Measurements from ENCODE around the gene FILIP1L.

The FILIP1L gene

DNA sequence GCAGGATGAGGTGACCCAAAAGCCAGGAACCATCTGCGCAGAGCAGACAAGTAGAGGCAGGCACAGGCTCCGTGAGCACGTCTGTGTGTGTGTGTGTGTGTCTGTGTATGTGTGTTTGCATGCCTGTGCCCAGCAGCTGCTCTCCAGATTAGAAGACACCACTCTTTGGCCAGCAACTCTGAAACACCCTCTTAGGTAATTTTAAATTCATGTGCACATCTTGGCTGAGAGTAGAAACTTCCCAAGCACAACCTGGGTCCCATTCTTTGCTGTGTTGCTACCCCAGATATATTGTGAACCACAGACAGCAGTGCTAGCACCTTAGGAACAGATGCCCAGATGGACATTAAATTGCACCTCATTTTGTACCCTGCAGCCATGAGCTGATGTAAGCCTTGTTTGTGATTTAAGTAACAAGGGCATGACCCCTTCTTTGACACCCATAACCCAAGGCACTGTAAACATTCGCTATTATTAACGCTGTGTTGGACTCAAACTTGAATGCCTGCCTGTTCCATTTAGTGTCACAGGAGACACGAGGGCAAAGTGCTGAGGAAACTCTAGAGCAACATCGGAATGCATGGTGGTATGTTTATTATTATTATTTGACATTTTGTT lies at the start of gene FILIP1L:
Gene FILIP1L, minus strand, starts transcription at position 89 of the 618 bp plus-strand sequence.
- no peak for DNase-seq

DNA sequence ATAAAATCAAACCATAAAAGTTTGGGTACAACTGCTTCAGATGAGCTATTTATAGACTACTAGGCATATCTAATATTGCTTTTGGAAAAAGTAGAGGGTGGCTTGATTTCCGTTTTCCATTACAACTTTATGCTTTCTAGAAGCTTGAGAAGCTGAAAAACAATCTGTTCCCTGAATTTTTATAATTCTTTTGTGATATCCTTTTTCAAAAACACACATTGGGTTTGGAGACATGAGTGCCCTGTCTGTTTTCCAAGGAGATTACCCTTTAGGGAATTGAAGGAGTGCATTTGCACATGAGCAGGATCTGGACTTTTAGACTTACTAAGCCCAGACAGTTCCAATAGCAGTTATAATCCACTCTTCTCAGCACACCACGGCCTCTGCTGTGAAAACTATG lies 49.5 kb upstream of the FILIP1L start:
- DNase-seq: no peak

DNA sequence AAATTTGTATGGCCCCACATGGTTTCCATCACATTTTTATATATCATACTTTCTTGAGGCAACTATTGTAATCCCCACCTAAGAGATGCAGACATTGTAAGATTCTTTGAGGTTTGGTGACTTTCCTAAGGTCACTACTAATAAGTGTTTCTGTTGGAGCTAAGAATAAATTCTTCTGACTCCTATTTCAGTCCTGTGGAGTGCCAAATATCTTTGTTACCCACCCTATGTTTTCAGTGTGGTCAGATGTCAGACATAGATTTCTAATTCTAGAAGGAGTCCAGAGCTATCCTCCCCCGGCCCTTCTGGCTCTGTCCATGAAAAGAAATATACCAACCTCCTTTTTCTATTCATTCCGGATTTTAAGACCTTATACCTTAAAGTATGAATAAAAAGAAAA lies 46.2 kb upstream of the FILIP1L start:
- DNase-seq: no peak

DNA sequence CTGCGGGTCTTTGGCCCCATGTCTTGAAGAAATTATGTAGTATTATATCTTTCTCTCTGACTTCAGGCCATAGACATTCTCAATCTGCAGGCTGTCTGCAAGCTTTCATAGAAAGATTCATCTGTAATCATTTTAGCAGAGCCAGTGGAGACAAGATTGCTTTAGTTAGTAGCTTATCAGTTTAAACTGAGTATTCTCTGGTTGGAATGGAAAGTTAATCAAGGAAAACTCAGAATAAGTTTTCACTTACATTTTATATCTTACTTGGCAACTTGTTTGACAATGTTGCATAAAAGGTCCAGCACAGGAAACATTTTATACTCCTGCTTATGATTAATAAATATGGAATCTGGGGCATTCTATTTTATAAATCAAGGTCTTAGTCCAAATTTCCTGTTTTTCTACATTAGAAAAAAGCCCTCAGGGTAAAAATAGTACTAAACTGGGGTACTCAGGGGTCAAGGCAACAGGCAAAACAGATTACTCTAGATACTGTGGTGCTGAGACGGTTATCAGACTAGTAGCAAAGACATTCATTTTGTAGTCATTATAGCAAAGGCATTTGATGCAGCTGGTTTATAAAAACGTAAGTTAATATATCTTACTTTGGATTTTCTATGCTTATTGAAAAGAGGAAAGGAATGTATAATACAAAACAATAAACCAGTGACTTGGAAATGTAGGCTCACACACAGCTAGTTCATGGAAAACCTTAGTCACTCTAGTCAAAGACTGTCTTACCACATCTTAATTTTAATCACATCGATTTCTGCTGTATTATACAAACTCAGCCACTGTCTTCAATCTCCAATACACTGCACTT lies 45.2 kb upstream of the FILIP1L start:
- DNase-seq: no peak

DNA sequence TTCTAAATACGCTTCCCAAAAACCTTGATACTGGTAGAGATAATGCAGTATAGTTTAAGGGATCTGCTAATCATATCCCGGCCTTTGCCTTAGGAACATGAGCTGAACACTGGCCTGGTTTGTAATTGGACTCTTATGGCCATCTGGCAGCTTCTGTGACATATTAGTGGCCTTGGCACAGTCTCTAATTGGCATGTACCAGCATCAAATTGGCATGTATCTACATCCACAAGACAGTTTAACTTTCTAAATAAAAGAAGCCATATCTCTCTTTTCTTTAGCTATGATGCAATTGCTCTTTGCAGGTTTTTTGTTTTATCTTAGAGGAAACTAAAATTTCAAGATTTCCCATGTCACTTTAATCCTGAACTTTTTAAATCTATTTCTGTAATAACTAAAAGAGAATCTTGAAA lies 44.6 kb upstream of the FILIP1L start:
- DNase-seq: no peak

DNA sequence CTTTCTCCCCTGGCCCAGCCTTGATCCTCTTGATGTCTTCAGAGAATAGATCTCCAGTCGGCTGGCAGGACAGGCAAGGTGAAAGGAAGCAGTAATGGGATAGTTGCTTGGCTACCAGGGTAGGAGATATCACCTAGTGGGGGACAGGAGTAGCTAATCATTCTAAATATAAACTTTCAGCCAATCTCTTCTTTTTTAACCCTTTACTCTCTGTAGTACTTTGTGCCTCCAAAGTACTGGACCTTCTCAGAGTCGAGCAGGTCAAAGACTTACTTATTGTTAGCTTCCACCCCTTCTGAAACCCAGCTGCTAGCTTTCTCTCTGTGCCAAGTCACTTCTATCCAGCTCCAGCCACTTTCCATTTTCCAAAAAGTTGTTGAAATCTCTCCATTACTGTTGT lies 43.4 kb upstream of the FILIP1L start:
- DNase-seq: no peak

DNA sequence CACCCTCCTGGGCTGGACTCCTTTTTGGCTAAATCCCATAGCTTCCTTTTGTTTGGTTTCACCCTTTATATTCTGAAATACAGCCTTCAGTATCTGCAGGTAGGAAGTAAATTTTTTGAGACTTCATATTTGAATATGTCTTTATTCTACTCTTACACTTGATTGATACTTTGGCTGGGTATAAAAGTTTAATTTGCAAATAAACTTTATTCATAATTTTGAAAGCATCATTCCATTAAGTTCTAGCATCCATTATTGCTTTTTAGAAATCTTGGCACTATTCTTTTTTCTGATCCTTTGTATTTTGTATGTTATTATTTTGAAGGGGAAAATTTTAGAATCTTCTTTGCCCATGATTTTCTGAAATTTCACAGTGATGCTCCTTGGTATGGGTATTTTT lies 41.3 kb upstream of the FILIP1L start:
- no peak for DNase-seq

DNA sequence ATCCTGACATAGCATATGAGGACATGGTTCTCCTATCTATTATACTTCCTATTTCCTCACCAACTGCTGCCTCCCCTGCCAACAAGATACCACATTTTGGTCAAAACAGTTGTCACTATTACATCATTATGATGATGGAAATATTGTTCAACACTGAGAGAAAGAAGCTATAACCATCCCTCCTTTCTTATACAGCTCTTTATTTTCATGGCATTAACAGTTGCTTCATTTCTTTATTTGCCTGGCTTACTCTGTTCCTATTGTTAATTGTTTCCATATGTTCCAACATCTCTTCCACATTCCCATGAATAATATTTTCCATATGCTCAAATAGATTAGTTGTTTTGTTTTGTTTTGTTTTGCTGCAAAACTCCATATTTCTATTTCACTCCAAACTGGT lies 40.8 kb upstream of the FILIP1L start:
- no peak for DNase-seq

DNA sequence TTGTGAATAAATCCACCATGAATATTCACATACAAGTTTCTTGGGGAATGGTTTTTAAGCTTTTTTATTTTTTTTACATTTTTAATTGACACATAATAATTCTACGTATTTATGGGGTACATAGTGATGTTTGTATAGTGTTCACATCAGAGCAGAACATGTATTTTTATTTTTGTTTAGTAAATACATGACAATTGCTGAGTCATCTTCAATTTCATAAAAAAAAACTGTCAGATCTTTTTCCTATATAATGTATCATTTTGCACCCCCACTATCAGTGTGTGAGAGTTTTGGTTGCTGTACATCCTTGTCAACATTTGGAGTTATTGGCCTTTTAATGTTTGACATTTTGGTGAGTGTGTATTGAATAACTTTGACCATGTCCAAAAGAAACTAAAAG lies 39.9 kb upstream of the FILIP1L start:
- no peak for DNase-seq

DNA sequence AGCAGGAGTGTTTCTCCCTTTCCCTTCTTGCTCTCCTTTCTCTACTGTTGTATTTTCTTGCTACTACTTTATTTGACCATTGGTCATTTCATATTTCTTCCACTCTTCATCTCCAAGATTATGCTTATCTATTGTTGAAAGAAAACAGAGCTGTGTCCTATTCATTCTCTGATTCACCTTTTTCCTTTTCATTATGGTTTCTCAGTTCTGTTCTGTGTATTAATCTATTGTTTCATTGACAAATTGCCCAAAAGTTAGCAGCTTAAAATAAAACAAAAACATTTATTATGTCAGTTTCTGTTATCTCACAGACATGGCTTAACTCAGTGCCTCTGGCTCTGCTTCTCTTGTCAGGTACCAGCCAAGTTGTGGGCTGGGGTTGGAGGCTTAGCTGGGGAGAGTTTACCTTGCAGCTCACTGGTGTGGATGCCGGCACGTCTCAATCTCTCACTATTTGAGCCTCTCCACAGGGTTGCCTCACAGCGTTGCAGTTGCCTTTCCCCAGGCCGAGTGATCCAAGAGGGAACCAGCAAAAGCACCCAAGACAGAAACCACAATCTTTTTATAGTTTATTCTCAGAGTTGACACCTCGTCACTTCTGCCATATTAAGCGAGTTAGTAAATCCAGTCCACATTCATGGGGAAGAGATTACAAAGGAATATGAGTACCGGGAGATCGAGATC lies 36.9 kb upstream of the FILIP1L start:
- no peak for DNase-seq

DNA sequence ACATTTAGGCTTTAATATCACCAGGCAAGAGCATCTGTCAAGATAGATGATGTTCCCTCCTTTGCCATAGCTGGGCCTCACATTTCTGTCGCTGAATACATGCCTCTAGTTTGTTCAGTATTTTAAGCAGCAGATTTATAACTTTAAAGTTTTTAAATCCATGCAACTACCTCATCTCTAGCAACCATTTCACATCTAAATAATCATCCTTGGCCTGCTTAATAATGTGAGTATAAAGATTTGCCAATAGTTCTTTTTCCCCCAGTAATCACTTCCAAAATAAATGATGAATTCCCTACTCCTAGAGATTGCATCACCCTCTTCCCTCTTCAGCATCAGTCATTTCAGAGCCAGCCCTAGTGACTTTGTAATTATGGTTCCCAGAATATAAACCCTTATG lies 36.2 kb upstream of the FILIP1L start:
- no peak for DNase-seq

DNA sequence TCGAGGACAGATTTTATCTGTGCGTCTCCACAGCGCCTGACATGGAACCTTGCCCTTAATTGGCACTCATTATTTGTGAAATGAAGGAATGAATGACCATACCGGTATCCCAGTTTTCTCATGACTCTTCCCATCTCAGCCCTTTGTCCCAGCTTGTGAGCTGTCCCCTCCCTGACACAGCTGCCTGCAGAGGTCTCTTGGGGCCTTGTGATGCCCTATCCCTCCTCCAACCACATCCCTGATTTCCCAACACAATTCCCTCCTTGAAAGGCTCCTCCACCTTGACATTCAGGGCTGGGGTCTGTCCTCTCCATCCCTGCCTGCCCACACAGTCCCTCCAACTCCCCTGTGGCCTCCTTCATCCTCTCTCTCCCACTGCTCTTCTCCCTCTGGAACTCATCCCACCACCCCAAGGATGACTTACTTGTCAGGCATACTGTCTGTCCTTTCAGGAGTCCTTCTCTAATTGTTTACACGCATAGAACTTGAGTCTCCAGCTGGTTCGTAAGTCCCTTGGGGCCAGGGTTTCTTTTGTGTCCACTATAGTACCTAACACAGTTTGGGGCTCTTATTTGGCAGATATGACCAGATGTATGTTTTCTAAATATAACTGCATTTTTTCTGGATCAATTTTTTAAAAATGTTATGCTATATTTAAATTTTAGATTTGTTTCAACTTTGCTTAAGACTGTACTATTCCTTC lies 35.6 kb upstream of the FILIP1L start:
- no peak for DNase-seq

DNA sequence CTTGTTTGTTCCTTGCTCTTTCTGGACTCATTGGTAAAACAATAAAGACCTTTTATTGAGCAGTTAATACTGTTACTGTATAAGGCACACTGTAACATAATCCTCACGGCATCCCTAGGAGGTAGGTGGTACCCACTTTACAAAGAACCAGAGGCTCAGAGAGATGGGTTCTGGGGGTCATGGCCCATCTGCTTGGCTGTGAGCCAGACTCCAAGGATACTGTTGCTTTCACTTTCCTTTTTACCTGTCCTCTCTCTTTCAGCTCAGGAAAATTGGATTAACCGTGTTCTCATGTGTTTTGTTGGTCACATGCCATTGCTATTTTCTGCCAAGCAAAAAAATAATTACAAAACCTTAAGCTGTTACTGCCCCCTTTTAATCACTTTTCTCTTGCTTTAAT lies 34.8 kb upstream of the FILIP1L start:
- no peak for DNase-seq

DNA sequence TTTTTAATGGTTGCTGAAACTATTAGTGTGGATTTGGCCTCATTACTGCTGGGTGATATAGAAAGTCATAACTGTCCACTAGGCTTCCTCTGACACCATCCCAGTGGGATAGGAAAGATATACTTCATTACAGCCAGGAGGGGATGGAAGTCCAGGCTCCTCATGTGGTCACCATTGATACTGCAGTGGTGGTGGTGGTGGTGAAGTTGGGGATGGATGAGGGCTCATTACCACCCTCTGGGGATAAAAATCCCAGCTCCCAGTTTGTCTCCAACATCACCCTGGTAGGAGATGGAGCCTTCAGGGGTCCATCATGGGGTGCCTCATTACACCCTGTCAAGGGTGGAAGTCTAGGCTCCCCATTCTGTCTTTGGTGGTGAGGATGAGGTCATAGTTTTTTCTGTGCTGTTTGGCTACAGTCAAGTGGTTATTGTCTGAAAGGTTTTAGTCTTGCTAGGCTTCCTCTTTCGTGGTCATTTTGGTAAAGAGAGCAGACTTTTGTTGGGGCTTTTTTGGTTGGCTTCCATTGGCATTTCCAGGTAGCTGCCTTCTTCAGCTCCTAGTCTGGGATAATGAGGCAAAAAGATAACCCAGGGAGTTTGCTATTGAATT lies 30.1 kb upstream of the FILIP1L start:
- DNase-seq: no peak

DNA sequence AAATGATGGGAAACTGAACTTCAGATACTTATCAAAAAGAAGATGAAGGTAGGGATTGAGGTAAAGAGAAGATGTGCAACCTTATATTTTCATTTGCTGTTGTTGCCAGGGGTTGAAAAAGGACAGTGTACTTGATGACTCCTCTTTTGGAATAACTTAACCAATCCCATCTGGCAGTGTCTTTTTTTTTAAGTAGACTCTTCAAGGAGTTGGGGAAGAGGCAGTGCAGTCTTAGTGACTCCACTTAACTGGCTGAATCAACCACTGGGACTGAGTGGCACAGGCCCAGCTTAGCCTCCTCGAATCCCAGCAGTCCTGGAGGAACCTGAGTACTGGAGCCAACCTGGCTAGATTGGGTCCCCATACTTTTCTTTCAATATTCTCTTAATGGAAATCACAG lies 27.3 kb upstream of the FILIP1L start:
- no peak for DNase-seq

DNA sequence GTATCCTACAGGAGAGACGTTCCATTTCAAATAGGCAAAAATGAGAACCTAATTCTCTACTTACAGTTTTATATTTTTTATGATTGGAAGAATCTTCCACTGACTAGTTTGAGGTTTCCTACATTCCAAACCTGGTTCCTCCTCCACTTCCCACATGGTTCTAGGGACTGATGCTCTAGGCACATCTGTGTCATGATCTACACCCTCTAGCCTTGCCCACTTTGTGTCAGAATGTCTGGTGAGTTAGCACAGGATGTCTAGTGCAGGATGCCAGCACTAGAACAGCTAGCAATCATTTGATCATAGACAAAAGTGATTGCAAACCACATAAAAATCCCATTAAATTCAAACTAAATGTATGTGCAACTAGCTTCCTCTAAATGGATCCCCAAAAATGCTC lies 26.7 kb upstream of the FILIP1L start:
- no peak for DNase-seq

DNA sequence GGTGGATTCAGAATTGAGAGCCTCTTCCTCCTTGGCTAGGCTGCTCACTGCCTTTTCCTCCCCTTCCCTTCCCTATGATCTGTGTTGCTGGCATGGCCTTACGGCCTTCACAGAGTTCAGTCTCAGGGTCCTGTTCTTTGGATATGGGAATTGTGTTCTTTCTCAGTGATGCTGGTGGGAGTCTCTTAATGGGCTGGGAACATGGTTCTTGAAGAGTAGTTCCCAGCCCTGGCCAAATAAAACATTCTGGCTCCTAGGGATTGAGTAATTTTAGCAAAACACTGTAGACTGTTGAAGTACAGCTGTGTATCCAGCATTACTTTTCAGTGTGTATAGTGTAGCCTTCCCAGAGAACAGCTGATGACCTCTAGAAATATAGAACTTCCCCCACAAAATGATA lies 22.6 kb upstream of the FILIP1L start:
- no peak for DNase-seq

DNA sequence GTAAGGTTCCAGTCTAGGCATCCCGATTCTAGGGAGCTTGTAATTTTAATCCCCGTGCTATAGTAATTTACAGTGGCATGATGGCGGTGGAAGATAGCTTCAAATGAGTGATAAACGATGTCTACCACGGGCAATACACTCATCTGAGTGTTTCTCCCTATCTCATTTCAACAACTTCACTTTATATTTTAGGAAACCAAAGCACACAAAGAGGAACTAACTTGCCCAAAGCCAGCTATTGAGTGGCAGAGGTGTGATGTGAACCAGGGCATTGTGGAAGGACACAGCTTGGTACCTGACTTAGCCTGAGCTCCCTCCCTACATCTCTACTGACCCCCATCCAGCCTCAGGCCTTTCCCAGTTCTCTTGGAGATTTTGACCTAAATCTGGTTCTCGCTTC lies 16.9 kb upstream of the FILIP1L start:
- no peak for DNase-seq

DNA sequence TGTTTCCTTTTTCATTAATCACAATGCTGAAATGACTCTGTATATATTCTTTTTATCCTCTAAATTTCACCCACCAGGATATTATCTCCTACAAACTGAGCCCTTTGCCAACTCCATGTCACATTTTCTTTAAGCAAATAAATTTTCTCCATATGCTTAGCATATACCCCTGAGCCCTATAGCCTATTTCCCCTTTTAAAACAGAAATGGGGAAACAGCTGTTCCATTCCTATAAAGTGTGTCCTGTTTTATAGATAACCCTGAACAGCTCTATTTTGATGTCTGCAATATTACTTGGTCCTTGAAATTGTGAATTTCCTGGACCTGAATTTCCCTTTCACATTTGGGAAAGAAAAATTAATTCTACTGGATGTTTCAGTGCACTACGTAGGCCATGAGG lies 15.6 kb upstream of the FILIP1L start:
- DNase-seq: no peak

DNA sequence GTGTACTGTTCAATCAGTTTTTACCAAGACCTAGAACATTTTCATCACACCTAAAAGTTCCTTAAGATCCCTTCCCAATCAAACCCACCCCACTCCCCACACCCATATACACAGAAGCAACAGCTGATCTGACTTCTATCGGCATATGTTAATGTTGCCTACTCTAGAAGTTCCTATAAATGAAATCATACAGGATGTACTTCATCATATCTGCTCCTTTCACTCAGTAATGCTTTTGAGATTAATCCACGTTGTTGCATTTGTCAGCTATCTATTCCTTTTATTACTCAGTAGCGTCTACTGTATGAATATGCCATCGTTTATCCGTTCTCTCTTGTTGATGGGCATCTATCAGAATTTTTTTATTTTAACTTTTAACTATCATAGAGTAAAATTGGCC lies 14.3 kb upstream of the FILIP1L start:
- no peak for DNase-seq

DNA sequence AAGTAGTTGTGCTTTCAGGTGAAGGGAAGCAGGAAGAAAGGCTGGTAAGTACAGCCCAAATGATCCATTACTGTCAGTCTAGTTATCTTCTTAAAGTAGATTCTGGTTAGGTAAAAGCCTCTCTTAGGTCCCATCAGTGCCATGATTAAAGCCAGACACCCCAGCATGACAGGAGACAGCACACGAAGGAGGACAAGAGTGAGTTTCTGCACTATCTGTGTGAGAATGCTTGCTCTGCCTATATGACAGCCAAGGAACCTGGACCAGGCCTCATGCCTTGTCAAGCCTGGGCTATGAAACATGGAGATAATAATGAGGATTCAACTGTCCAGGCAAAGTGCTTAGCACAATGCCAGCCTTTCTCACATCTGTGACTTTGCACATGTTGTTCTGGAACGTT lies 13.5 kb upstream of the FILIP1L start:
- no peak for DNase-seq

DNA sequence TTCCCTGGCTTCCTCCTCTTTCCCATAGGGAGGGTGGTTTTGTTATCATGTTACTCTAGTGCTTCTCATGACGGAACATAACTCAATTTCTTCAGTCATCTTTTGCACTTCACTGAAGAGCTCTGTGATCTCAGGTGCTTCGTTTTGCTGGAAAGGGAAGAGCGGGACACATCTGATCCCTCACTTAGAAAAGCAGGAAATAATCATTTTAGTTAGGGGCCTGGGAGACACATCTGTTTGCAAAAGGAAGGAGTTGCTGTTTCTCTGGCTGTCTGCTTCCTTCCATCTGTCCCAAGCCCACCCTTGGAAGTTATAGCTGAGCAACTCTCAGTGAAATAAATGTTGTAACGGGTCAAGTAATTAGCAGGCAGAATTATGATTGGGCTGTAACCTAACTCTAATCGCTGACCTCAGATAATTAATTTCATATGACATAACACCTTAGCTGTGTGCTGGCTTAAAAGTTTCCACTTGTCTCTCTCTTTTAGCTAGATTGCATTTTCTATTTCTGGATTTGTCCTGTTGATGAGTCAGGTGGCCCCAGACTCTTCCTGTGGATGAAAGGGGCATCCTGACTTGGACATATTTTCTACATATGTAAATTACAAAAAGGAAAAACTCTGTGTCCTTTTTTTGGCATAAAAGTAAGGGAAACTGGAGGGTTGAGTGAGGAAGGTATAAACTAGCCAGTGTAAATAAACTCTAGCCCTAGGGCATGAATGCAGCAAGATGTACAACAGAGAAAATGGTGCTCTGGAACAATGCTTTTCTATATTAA lies 11.0 kb upstream of the FILIP1L start:
- no peak for DNase-seq
